Activated CD8-positive, alpha-beta T cell treated with anti-CD3 and anti-CD28 coated beads for 36 hours (primary cell): ENCODE results near the gene SRGAP2C. TPM values are rescaled to one million over a fixed set of nuclear protein-coding genes. Genes with fewer than 3 reads are reported as not detected.
"Not testable (repeated sequence)": the region's sequence is repeated elsewhere in the genome, so short reads cannot be mapped to it uniquely, and the experiment has no call there.

ENCODE experiments used
- ATAC-seq: fragments of 200-7000 bp; cut with Tn5 transposase; one replicate; pipeline ENCODE4 v1.10.0; 2021; ENCODE audit warnings: mild to moderate bottlenecking, moderate library complexity
- CTCF ChIA-PET: fragments of 350-600 bp; sonication (Branson Sonifier 250); formaldehyde crosslinking; loops from one replicate; lab custom pipeline; 2021; ENCODE audit warnings: antibody characterized with exemption; lab: Charles Lee
- POLR2A ChIA-PET: fragments of 350-600 bp; sonication (Branson Sonifier 250); formaldehyde crosslinking; loops from one replicate; lab custom pipeline; 2021; ENCODE audit warnings: antibody characterized with exemption; lab: Charles Lee
- DNase-seq: peaks from one replicate; pipeline ENCODE4 v3.0.0-alpha.2; 2020
- H3K27ac Mint-ChIP-seq: one replicate; pipeline ENCODE4 v1.8.0; 2021; ENCODE audit warnings: mild to moderate bottlenecking, mixed read lengths
- H3K27me3 Mint-ChIP-seq: one replicate; pipeline ENCODE4 v1.8.0; 2021; ENCODE audit warnings: mixed read lengths
- H3K36me3 Mint-ChIP-seq: one replicate; pipeline ENCODE4 v1.8.0; 2021; ENCODE audit warnings: low read depth, mixed read lengths
- H3K4me1 Mint-ChIP-seq: one replicate; pipeline ENCODE4 v1.8.0; 2021; ENCODE audit warnings: low read depth, mixed read lengths
- H3K4me3 Mint-ChIP-seq: one replicate; pipeline ENCODE4 v1.8.0; 2021; ENCODE audit warnings: mild to moderate bottlenecking, moderate library complexity, mixed read lengths
- H3K9me3 Mint-ChIP-seq: one replicate; pipeline ENCODE4 v1.8.0; 2021; ENCODE audit warnings: mixed read lengths
- intact Hi-C: fragments of 100-400 bp; cut with micrococcal nuclease; formaldehyde crosslinking; loops from one replicate; pipeline ENCODE4 v1.10.0; 2022
- total RNA-seq, 2 experiments: library from RNA; stranded (reverse); gene quantifications; one replicate each; pipeline ENCODE4 v1.2.3, GENCODE V29; 2021

Gene SRGAP2C
- total RNA-seq, 2 experiments from 2014 or later: 15.3 to 17.9 TPM

GRCh38 chr1:121163850-121164757 lies 20.7 kb upstream of the SRGAP2C start:
- POLR2A ChIA-PET, H3K4me3 Mint-ChIP-seq, CTCF ChIA-PET, H3K4me1 Mint-ChIP-seq, H3K27me3 Mint-ChIP-seq, H3K27ac Mint-ChIP-seq, H3K36me3 Mint-ChIP-seq, H3K9me3 Mint-ChIP-seq, intact Hi-C loops: not testable (repeated sequence)
- DNase-seq: peak; percentile 41
- ATAC-seq: peak; percentile 87

GRCh38 chr1:121165296-121165695 lies 19.5 kb upstream of the SRGAP2C start:
- CTCF ChIA-PET, intact Hi-C loops: not testable (repeated sequence)

GRCh38 chr1:121167225-121167738 lies 17.5 kb upstream of the SRGAP2C start:
- H3K9me3 Mint-ChIP-seq, CTCF ChIA-PET, ATAC-seq, POLR2A ChIA-PET, H3K4me1 Mint-ChIP-seq, intact Hi-C loops, H3K4me3 Mint-ChIP-seq, H3K27ac Mint-ChIP-seq, H3K36me3 Mint-ChIP-seq, H3K27me3 Mint-ChIP-seq, DNase-seq: not testable (repeated sequence)

More at GRCh38 chr1:121165296-121165695, 19.5 kb upstream of the SRGAP2C start:
- POLR2A ChIA-PET, H3K36me3 Mint-ChIP-seq, DNase-seq, ATAC-seq, H3K4me3 Mint-ChIP-seq, H3K27me3 Mint-ChIP-seq, H3K4me1 Mint-ChIP-seq, H3K27ac Mint-ChIP-seq, H3K9me3 Mint-ChIP-seq: not testable (repeated sequence)

GRCh38 chr1:121168152-121168668 lies 16.6 kb upstream of the SRGAP2C start:
- H3K9me3 Mint-ChIP-seq, H3K4me1 Mint-ChIP-seq, H3K27ac Mint-ChIP-seq, CTCF ChIA-PET, POLR2A ChIA-PET, DNase-seq, intact Hi-C loops, H3K27me3 Mint-ChIP-seq, ATAC-seq, H3K36me3 Mint-ChIP-seq, H3K4me3 Mint-ChIP-seq: not testable (repeated sequence)

- H3K36me3 Mint-ChIP-seq, H3K9me3 Mint-ChIP-seq, DNase-seq, POLR2A ChIA-PET, H3K27me3 Mint-ChIP-seq, H3K4me1 Mint-ChIP-seq, H3K27ac Mint-ChIP-seq, H3K4me3 Mint-ChIP-seq, CTCF ChIA-PET, intact Hi-C loops, ATAC-seq: not testable (repeated sequence)
Measured at GRCh38 chr1:121176649-121177048, 8.1 kb upstream of the SRGAP2C start.

GRCh38 chr1:121178197-121178596 lies 6.6 kb upstream of the SRGAP2C start:
- H3K9me3 Mint-ChIP-seq, H3K27ac Mint-ChIP-seq, H3K36me3 Mint-ChIP-seq, H3K4me3 Mint-ChIP-seq, CTCF ChIA-PET, DNase-seq, ATAC-seq, H3K4me1 Mint-ChIP-seq, H3K27me3 Mint-ChIP-seq, POLR2A ChIA-PET, intact Hi-C loops: not testable (repeated sequence)

- H3K27me3 Mint-ChIP-seq, POLR2A ChIA-PET, CTCF ChIA-PET, H3K36me3 Mint-ChIP-seq, ATAC-seq, H3K9me3 Mint-ChIP-seq, H3K27ac Mint-ChIP-seq, H3K4me1 Mint-ChIP-seq, intact Hi-C loops: not testable (repeated sequence)
- peak; percentile 4 for DNase-seq
- H3K4me3 Mint-ChIP-seq: peak overlapping the region; percentile 50
Measured at GRCh38 chr1:121183867-121184266, 908 bp upstream of the SRGAP2C start.

- peak overlapping the region; percentile 81 for H3K4me3 Mint-ChIP-seq
- H3K27ac Mint-ChIP-seq, DNase-seq, H3K27me3 Mint-ChIP-seq, CTCF ChIA-PET, intact Hi-C loops, H3K4me1 Mint-ChIP-seq, H3K36me3 Mint-ChIP-seq, H3K9me3 Mint-ChIP-seq, POLR2A ChIA-PET: not testable (repeated sequence)
- ATAC-seq: peak; percentile 1
Measured at GRCh38 chr1:121185140-121185708, 449 bp downstream of the SRGAP2C start.

- intact Hi-C loops, H3K4me3 Mint-ChIP-seq, H3K27ac Mint-ChIP-seq, POLR2A ChIA-PET, H3K9me3 Mint-ChIP-seq, CTCF ChIA-PET, DNase-seq, H3K36me3 Mint-ChIP-seq, ATAC-seq, H3K27me3 Mint-ChIP-seq, H3K4me1 Mint-ChIP-seq: not testable (repeated sequence)
Measured at GRCh38 chr1:121186191-121186590, 1.4 kb downstream of the SRGAP2C start.

- intact Hi-C loops, H3K9me3 Mint-ChIP-seq, H3K27me3 Mint-ChIP-seq, POLR2A ChIA-PET, H3K27ac Mint-ChIP-seq, DNase-seq, H3K4me3 Mint-ChIP-seq, ATAC-seq, H3K4me1 Mint-ChIP-seq, CTCF ChIA-PET, H3K36me3 Mint-ChIP-seq: not testable (repeated sequence)
Measured at GRCh38 chr1:121187914-121188313, 3.1 kb downstream of the SRGAP2C start.

- H3K4me1 Mint-ChIP-seq, ATAC-seq, POLR2A ChIA-PET, H3K27ac Mint-ChIP-seq, H3K9me3 Mint-ChIP-seq, DNase-seq, CTCF ChIA-PET, intact Hi-C loops, H3K4me3 Mint-ChIP-seq, H3K27me3 Mint-ChIP-seq, H3K36me3 Mint-ChIP-seq: not testable (repeated sequence)
Measured at GRCh38 chr1:121192512-121192911, 7.7 kb downstream of the SRGAP2C start.
